ENCODE results near the gene REEP1.

The REEP1 gene

DNA sequence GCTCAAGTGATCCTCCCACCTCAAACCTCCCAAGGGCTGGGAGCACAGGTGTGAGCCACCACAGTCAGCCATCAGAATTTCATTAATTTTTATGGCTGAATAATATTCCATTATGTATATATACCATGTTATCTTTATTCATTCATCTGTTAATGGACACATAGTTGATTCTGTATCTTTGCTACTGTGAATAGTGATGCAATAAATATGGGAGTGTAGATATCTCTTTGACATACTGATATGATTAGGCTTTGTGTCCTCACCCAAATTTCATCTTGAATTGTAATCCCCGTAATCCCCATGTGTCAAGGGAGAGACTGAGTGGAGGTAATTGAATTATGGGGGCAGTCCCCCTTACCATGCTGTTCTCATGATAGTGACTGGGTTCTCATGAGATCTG, 38.2 kb upstream of the REEP1 start:
- TF ChIP-seq FOXP2 (optimal IDR thresholded peaks at IDR 0.05; ENCODE audit: borderline replicate concordance, extremely low read depth, extremely low read length, insufficient read depth), result no peak
- TF ChIP-seq, protein P1, sequence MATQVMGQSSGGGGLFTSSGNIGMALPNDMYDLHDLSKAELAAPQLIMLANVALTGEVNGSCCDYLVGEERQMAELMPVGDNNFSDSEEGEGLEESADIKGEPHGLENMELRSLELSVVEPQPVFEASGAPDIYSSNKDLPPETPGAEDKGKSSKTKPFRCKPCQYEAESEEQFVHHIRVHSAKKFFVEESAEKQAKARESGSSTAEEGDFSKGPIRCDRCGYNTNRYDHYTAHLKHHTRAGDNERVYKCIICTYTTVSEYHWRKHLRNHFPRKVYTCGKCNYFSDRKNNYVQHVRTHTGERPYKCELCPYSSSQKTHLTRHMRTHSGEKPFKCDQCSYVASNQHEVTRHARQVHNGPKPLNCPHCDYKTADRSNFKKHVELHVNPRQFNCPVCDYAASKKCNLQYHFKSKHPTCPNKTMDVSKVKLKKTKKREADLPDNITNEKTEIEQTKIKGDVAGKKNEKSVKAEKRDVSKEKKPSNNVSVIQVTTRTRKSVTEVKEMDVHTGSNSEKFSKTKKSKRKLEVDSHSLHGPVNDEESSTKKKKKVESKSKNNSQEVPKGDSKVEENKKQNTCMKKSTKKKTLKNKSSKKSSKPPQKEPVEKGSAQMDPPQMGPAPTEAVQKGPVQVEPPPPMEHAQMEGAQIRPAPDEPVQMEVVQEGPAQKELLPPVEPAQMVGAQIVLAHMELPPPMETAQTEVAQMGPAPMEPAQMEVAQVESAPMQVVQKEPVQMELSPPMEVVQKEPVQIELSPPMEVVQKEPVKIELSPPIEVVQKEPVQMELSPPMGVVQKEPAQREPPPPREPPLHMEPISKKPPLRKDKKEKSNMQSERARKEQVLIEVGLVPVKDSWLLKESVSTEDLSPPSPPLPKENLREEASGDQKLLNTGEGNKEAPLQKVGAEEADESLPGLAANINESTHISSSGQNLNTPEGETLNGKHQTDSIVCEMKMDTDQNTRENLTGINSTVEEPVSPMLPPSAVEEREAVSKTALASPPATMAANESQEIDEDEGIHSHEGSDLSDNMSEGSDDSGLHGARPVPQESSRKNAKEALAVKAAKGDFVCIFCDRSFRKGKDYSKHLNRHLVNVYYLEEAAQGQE (IDR thresholded peaks at IDR 0.05; ENCODE audit: insufficient read depth in 1 of 2, low read depth in 2 of 2, low read length in 2 of 2), result no peak
- TF ChIP-seq POLR2AphosphoS5 (IDR thresholded peaks at IDR 0.05; ENCODE audit: low read depth, low read length), result no peak
- TF ChIP-seq SIN3A (IDR thresholded peaks at IDR 0.05; ENCODE audit: borderline replicate concordance, insufficient read depth, low read length), result no peak
- TF ChIP-seq TAF1 (IDR thresholded peaks at IDR 0.05; ENCODE audit: borderline replicate concordance, insufficient read depth, low read length), result no peak

DNA sequence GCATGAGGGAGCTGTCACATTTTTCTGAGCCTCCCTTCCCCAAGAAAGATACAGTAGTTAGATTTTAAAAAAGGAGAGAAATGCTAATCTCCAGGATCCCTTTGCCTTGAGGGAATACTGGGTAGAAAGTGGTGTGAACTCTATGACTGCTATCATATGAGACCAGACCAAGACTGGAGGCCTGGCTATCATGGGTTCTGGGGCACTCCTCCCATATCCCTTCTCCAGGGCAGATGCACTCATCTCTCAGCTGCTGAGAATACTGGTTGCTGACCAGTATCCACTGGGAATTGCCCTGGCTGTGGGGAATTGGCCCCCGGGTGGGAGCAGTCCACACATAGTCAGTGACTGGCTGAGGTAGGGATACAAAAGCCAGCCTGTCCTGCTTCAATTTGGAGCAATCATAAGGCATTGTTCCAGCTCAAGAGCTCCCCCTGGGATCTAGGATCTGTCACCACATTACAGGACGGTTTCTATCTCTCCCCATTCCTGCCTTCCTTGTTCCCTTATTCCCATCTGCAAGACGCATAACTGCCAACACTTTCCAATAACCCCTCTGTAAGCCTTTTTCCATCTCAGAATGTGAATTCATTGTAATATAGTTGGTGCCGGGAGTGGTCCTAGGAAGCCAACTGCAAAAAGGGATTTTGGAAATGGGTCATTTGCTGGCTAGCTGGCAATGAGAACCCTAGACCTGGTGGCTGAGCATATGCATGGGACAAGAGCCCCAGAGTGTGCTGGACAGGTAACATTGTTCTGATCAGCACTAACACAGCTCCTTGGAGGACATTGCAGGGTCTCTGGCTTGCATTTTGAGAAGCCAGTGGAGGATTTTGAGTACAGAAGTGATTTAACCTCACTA, 35.4 kb upstream of the REEP1 start:
- TF ChIP-seq, protein P1 (IDR thresholded peaks at IDR 0.05; ENCODE audit: insufficient read depth in 1 of 2, low read depth in 2 of 2, low read length in 2 of 2), result no peak
- TF ChIP-seq TAF1 (IDR thresholded peaks at IDR 0.05; ENCODE audit: borderline replicate concordance, insufficient read depth, low read length) (no peak), FOXP2 (optimal IDR thresholded peaks at IDR 0.05; ENCODE audit: borderline replicate concordance, extremely low read depth, extremely low read length, insufficient read depth) (no peak)

DNA sequence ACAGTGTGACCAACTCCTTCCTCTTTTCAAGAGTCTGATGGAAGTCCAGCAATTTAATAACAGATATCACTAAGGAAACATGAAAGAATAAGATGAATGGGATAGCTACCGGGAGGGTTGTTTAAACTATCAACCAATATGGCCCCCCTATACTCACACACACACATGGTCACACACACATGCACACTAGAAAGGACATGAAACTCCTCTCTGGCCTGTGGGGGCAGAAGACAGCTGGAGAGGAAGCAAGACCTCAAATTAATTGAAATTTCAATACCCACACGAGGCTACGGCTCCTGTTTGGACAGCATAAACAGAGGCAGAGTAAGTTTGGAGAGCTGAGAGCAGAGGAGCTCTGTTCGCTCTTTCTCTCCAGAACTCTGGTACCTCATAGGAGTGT, 34.7 kb upstream of the REEP1 start:
- TF ChIP-seq SIN3A (IDR thresholded peaks at IDR 0.05; ENCODE audit: borderline replicate concordance, insufficient read depth, low read length) (no peak), FOXP2 (optimal IDR thresholded peaks at IDR 0.05; ENCODE audit: borderline replicate concordance, extremely low read depth, extremely low read length, insufficient read depth) (no peak), TAF1 (IDR thresholded peaks at IDR 0.05; ENCODE audit: borderline replicate concordance, insufficient read depth, low read length) (no peak), POLR2AphosphoS5 (IDR thresholded peaks at IDR 0.05; ENCODE audit: low read depth, low read length) (no peak)
- TF ChIP-seq, protein P1 (IDR thresholded peaks at IDR 0.05; ENCODE audit: insufficient read depth in 1 of 2, low read depth in 2 of 2, low read length in 2 of 2), result no peak

DNA sequence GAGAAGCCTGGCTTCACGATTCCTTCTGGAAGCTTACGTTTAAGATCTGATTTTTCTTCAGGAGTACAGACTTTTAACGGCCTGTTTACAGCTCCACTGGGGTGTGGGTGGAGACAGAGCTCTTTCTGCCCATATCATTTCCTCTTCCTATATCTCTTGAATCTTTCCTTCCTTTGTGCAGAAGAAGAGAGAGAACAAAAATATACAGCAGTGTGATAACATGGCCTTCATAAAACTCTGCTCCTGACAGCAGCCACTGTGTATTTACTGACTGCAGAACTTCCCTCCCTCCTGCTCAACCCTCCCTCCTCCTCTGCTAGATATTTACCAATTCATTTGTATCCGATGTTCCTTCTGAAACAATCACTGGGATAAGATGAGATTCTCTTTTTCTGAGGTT, 34.1 kb upstream of the REEP1 start:
- no peak for TF ChIP-seq TAF1 (IDR thresholded peaks at IDR 0.05; ENCODE audit: borderline replicate concordance, insufficient read depth, low read length)
- no peak for TF ChIP-seq SIN3A (IDR thresholded peaks at IDR 0.05; ENCODE audit: borderline replicate concordance, insufficient read depth, low read length)
- TF ChIP-seq POLR2AphosphoS5 (IDR thresholded peaks at IDR 0.05; ENCODE audit: low read depth, low read length), result no peak
- TF ChIP-seq, protein P1 (IDR thresholded peaks at IDR 0.05; ENCODE audit: insufficient read depth in 1 of 2, low read depth in 2 of 2, low read length in 2 of 2), result no peak
- no peak for TF ChIP-seq FOXP2 (optimal IDR thresholded peaks at IDR 0.05; ENCODE audit: borderline replicate concordance, extremely low read depth, extremely low read length, insufficient read depth)

Measured in PFSK-1 (cell line).